Cardiac muscle cell (in vitro differentiated cells and primary cell): ENCODE results near the gene TXN. TPM values are rescaled to one million over a fixed set of nuclear protein-coding genes. Genes with fewer than 3 reads are reported as not detected.

Experiments used
- DNase-seq, 2 donors: peaks; one replicate each; pipeline versions ENCODE4 v3.0.0 to v3.0.0-alpha.2; 2010 to 2017; ENCODE audit warnings: low read depth in 1 of 2, low spot score in 1 of 2
- H3K27ac ChIP-seq: fragments of 200-600 bp; sonication (generic); 2 replicates; pipeline ENCODE4 v1.5.1; 2016
- H3K27me3 ChIP-seq: fragments of 200-600 bp; sonication (generic); 2 replicates; pipeline ENCODE4 v1.6.0; 2016; ENCODE audit warnings: control low read depth
- H3K36me3 ChIP-seq: fragments of 200-600 bp; sonication (generic); 2 replicates; pipeline ENCODE4 v1.5.1; 2016; ENCODE audit warnings: control low read depth
- H3K4me1 ChIP-seq: fragments of 200-600 bp; sonication (generic); 2 replicates; pipeline ENCODE4 v1.8.1; 2017; ENCODE audit warnings: low read depth, mild to moderate bottlenecking, mixed run types
- H3K4me3 ChIP-seq: fragments of 200-600 bp; sonication (generic); 2 replicates; pipeline ENCODE4 v1.5.1; 2016; ENCODE audit warnings: mild to moderate bottlenecking
- H3K9me3 ChIP-seq: fragments of 200-600 bp; sonication (generic); 2 replicates; pipeline ENCODE4 v1.5.1; 2017; ENCODE audit warnings: low read depth, mild to moderate bottlenecking, control low read depth
- polyA plus RNA-seq: library from polyadenylated mRNA; unstranded; fragments of >200 nt; fragmentation: Nextera tagmentation; extraction: Ambion mirVana; gene quantifications from 2 replicates; pipeline ENCODE4 v1.2.1, GENCODE V29; 2016
- total RNA-seq: library from RNA; depleted of rRNA; stranded (reverse); fragments of >200 nt; gene quantifications from 2 replicates; pipeline ENCODE4 v1.2.3, GENCODE V29; 2016
- TF ChIP-seq, protein P1 (sequence below): IDR thresholded peaks from 2 replicates; pipeline ENCODE4 v1.5.1; 2012; ENCODE audit warnings: low read depth, mild to moderate bottlenecking, low read length

TXN gene
- total and polyA plus RNA-seq, 2 experiments from 2014 or later = 55.7 to 241 TPM

DNA sequence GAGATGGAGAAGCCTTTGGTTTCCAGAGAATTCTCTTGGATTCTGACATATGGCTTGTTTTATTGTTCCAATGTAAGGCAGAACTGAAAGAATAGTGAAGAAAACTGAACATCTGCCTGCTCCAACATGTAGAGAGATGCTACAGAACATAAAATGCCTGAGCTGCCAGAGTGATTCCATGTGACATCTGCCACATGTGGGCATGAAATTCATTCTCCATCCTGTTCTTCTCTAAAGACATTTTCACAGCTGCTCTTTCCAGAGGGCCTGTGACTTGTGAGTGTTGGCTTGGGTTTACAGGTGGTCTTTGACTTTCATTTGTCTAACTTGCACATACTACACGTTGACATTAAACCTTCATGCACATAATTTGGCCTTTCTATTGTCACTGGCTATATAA lies 33.7 kb upstream of the TXN start:
- TF ChIP-seq, protein P1, sequence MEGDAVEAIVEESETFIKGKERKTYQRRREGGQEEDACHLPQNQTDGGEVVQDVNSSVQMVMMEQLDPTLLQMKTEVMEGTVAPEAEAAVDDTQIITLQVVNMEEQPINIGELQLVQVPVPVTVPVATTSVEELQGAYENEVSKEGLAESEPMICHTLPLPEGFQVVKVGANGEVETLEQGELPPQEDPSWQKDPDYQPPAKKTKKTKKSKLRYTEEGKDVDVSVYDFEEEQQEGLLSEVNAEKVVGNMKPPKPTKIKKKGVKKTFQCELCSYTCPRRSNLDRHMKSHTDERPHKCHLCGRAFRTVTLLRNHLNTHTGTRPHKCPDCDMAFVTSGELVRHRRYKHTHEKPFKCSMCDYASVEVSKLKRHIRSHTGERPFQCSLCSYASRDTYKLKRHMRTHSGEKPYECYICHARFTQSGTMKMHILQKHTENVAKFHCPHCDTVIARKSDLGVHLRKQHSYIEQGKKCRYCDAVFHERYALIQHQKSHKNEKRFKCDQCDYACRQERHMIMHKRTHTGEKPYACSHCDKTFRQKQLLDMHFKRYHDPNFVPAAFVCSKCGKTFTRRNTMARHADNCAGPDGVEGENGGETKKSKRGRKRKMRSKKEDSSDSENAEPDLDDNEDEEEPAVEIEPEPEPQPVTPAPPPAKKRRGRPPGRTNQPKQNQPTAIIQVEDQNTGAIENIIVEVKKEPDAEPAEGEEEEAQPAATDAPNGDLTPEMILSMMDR = no peak
- DNase-seq = no peak
- H3K4me1 ChIP-seq = no peaks in the 10 kb centered on the region
- H3K27me3 ChIP-seq = no peaks in the 10 kb centered on the region
- no peaks in the 10 kb centered on the region for H3K9me3 ChIP-seq
- no peak overlapping the region for H3K4me3 ChIP-seq
- H3K27ac ChIP-seq = no peak overlapping the region
- H3K36me3 ChIP-seq = no peaks in the 10 kb centered on the region

DNA sequence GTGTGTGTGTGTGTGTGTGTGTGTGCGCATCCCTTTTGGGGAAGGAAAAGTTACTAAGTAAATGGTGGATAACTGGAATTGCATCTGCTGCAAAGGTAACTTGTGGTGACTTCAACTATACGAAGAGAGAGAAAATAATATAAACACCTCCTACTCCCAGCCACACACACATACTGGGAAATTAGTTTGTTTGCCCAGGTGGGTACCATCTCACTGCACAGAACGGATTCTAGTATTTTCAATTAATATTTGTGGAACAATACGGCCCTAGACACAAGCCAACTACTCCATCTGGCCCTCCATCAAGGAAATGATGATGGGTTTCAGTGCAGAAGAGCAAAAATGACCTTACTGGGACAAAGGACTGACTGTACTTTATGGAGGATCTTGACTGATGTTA lies 32.2 kb upstream of the TXN start:
- no peaks in the 10 kb centered on the region for H3K36me3 ChIP-seq
- no peak overlapping the region for H3K27ac ChIP-seq
- H3K9me3 ChIP-seq = no peaks in the 10 kb centered on the region
- TF ChIP-seq, protein P1 = no peak
- DNase-seq = no peak
- no peaks in the 10 kb centered on the region for H3K27me3 ChIP-seq
- no peaks in the 10 kb centered on the region for H3K4me1 ChIP-seq
- H3K4me3 ChIP-seq = no peak overlapping the region

DNA sequence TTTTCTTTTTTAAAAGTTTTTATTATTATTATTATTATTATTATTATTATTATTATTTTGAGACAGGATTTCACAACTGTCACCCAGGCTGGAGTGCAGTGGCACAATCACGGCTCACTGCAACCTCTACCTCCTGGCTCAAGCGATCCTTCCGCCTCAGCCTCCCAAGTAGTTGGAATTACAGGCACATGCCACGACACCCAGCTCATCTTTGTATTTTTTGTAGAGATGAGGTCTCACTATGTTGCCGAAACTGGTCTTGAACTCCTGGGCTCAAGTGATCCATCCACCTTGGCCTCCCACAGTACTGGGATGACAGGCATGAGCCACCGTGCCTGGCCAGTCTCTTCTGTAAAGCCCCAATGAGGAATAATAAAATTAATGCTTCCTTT lies 31.0 kb upstream of the TXN start:
- DNase-seq = no peak
- Histone ChIP-seq H3K4me3 (no peak overlapping the region), H3K36me3 (no peaks in the 10 kb centered on the region), H3K27me3 (no peaks in the 10 kb centered on the region), H3K9me3 (no peaks in the 10 kb centered on the region), H3K4me1 (no peaks in the 10 kb centered on the region), H3K27ac (no peak overlapping the region)
- TF ChIP-seq, protein P1 = no peak

DNA sequence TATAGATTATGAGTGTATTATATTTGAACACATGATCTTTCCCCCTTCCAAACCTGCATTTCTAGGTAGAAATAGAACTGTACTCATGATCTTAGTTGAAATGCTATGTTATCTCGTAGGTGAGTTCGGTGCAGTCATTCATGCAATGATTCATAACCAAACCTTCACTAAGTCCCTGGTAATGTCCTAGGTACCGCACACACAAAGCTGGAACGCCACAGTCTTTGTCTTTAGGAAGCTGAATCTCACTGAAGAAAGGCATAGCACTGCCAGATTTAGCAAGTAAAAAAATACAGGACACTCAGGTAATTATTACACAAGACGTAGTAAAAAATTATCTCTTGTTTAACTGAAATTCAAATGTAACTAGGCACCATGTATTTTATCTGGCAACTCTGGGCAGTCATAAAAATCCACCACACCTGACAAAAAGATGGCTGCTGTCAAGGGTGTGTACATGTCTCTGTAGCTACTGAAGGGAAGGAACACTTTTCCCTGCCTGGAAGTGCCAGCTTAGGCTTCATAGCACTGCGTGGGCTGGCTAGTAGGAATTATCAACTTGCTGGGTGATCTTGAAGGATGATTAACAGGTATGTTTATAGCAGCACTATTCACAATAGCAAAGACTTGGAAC lies 28.0 kb upstream of the TXN start:
- peaks cover 8% of the 10 kb centered on the region for H3K27me3 ChIP-seq
- no peak overlapping the region for H3K4me3 ChIP-seq
- no peaks in the 10 kb centered on the region for H3K9me3 ChIP-seq
- no peak for DNase-seq
- TF ChIP-seq, protein P1 = no peak
- H3K4me1 ChIP-seq = no peaks in the 10 kb centered on the region
- H3K36me3 ChIP-seq = no peaks in the 10 kb centered on the region
- no peak overlapping the region for H3K27ac ChIP-seq

DNA sequence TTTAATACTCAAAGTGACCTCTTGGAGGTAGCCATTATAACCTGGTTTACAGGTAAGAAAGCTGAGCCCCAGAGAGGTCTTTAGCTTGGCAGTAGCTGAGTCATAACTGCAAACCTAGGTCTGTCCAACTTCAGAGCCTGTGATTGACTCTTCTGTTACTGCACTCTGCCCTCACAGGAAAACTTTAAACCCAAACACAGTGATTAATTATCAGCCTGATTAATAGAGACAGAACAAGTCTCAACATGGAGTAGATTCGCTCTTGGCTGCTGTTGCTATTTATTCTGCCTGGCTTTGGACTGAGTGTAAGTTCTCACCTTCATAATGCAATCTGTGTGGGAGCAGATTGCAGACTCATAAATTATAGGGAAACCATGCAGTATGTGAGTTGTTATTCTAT lies 27.4 kb upstream of the TXN start:
- Histone ChIP-seq H3K27me3 (peaks cover 11% of the 10 kb centered on the region), H3K36me3 (no peaks in the 10 kb centered on the region), H3K4me1 (no peaks in the 10 kb centered on the region), H3K4me3 (no peak overlapping the region), H3K9me3 (no peaks in the 10 kb centered on the region), H3K27ac (no peak overlapping the region)
- TF ChIP-seq, protein P1 = no peak
- DNase-seq = no peak

DNA sequence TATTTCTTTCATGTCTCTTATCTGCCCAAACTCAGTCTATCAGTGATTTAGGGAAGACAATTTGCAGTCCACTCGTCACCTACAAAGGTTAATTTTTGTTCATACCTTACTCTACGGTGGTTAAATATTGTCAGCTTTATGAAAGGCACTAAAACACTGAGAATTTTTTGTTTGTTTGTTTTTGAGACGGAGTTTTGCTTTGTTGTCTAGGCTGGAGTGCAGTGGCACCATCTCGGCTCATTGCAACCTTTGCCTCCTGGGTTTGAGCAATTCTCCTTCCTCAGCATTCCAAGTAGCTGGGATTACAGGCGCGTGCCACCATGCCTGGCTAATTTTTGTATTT lies 26.4 kb upstream of the TXN start:
- Histone ChIP-seq H3K4me1 (no peaks in the 10 kb centered on the region), H3K27ac (no peak overlapping the region), H3K27me3 (peaks cover 11% of the 10 kb centered on the region), H3K9me3 (no peaks in the 10 kb centered on the region), H3K36me3 (no peaks in the 10 kb centered on the region), H3K4me3 (no peak overlapping the region)
- TF ChIP-seq, protein P1 = no peak
- DNase-seq = no peak
